DOHH2 (cell line): ENCODE measurements around the gene TARS2.

ENCODE experiments used
- H3F3A ChIP-seq: fragments of 200-600 bp; sonication (generic), shearing (Covaris generic); 2 replicates; pipeline ENCODE4 v1.6.0; 2016; ENCODE audit warnings: antibody characterized with exemption, mild to moderate bottlenecking; ENCODE audit not compliant: control insufficient read depth, insufficient read depth
- H3K27ac ChIP-seq: fragments of 200-600 bp; sonication (generic); 2 replicates; pipeline ENCODE4 v1.5.1; 2014; ENCODE audit warnings: low read depth, mild to moderate bottlenecking, low read length, moderate library complexity
- H3K27me3 ChIP-seq: fragments of 200-600 bp; sonication (generic); 2 replicates; pipeline ENCODE4 v1.6.1; 2014; ENCODE audit warnings: mild to moderate bottlenecking, low read length, mixed read lengths; ENCODE audit not compliant: control insufficient read depth
- H3K36me3 ChIP-seq: fragments of 200-600 bp; sonication (generic); 2 replicates; pipeline ENCODE4 v1.6.1; 2014; ENCODE audit warnings: mild to moderate bottlenecking, low read length, moderate library complexity, mixed read lengths; ENCODE audit not compliant: control insufficient read depth
- H3K4me1 ChIP-seq: fragments of 200-600 bp; sonication (generic); 2 replicates; pipeline ENCODE4 v1.6.1; 2014; ENCODE audit warnings: mild to moderate bottlenecking, low read length, mixed read lengths; ENCODE audit not compliant: control insufficient read depth
- H3K4me2 ChIP-seq: fragments of 200-600 bp; sonication (generic); 2 replicates; pipeline ENCODE4 v1.6.0; 2014; ENCODE audit warnings: mild to moderate bottlenecking, low read length, moderate library complexity
- H3K4me3 ChIP-seq: fragments of 200-600 bp; sonication (generic); 2 replicates; pipeline ENCODE4 v1.5.1; 2014; ENCODE audit warnings: mild to moderate bottlenecking, low read length, mixed read lengths
- H3K79me2 ChIP-seq: fragments of 200-600 bp; sonication (generic); 2 replicates; pipeline ENCODE4 v1.6.1; 2014; ENCODE audit warnings: mild to moderate bottlenecking, low read length, mixed read lengths; ENCODE audit not compliant: control insufficient read depth
- H3K9me2 ChIP-seq: fragments of 200-600 bp; sonication (generic); replicated peaks from 2 replicates; pipeline ENCODE4 v1.6.1; 2014; ENCODE audit warnings: mild to moderate bottlenecking, low read length, mixed read lengths; ENCODE audit not compliant: control insufficient read depth
- H3K9me3 ChIP-seq: fragments of 200-600 bp; sonication (generic); 2 replicates; pipeline ENCODE4 v1.6.1; 2014; ENCODE audit warnings: antibody characterized with exemption, low read length, mixed read lengths; ENCODE audit not compliant: control insufficient read depth, insufficient read depth
- H4K20me1 ChIP-seq: fragments of 200-600 bp; sonication (generic); 2 replicates; pipeline ENCODE4 v1.6.0; 2014; ENCODE audit warnings: low read depth, mild to moderate bottlenecking, antibody characterized with exemption, low read length, moderate library complexity; ENCODE audit not compliant: control insufficient read depth, insufficient read depth
- CTCF ChIP-seq: fragments of 200-600 bp; sonication (generic); IDR thresholded peaks from one replicate; pipeline ENCODE4 v1.5.1; 2014; ENCODE audit warnings: antibody characterized with exemption, mild to moderate bottlenecking, low read depth, low read length; ENCODE audit not compliant: poor library complexity, severe bottlenecking
- EZH2phosphoT487 ChIP-seq: fragments of 200-600 bp; sonication (generic); IDR thresholded peaks from 2 replicates; pipeline ENCODE4 v1.6.1; 2017; ENCODE audit warnings: borderline replicate concordance, mild to moderate bottlenecking, antibody characterized with exemption, low read length, moderate library complexity, mixed read lengths

Gene TARS2

GRCh38 chr1:150516050-150516591 is 28.9 kb downstream of the TARS2 start:
- Histone ChIP-seq H3K27ac (no peak overlapping the region), H3K79me2 (no peaks in the 10 kb centered on the region), H3K4me3 (peak overlapping the region; percentile 91), H3F3A (peaks cover 12% of the 10 kb centered on the region; the same call in 1 of the 2 replicates), H3K9me3 (no peaks in the 10 kb centered on the region), H4K20me1 (no peaks in the 10 kb centered on the region), H3K36me3 (no peaks in the 10 kb centered on the region), H3K27me3 (no peaks in the 10 kb centered on the region), H3K4me1 (peaks cover 37% of the 10 kb centered on the region), H3K9me2 (no peaks in the 10 kb centered on the region), H3K4me2 (peak overlapping the region; percentile 78)
- TF ChIP-seq CTCF, result no peak
- no peak for TF ChIP-seq EZH2phosphoT487

- H3F3A ChIP-seq, result peaks cover 12% of the 10 kb centered on the region; the same call in 1 of the 2 replicates
- H3K9me2 ChIP-seq, result no peaks in the 10 kb centered on the region
- no peak for TF ChIP-seq EZH2phosphoT487
- peak; percentile 43 for TF ChIP-seq CTCF
- no peaks in the 10 kb centered on the region for H3K79me2 ChIP-seq
- no peaks in the 10 kb centered on the region for H3K27me3 ChIP-seq
- peak overlapping the region; percentile 91 for H3K4me3 ChIP-seq
- H4K20me1 ChIP-seq, result no peaks in the 10 kb centered on the region
- peak overlapping the region; percentile 78 for H3K4me2 ChIP-seq
- H3K36me3 ChIP-seq, result no peaks in the 10 kb centered on the region
- no peak overlapping the region for H3K27ac ChIP-seq
- H3K9me3 ChIP-seq, result no peaks in the 10 kb centered on the region
- peaks cover 40% of the 10 kb centered on the region for H3K4me1 ChIP-seq
These were observed 29.4 kb downstream of the TARS2 start for GRCh38 chr1:150516616-150517015.

GRCh38 chr1:150521196-150521968 is 34.2 kb downstream of the TARS2 start:
- Histone ChIP-seq H3F3A (peaks cover 12% of the 10 kb centered on the region), H3K27ac (no peak overlapping the region), H3K9me3 (no peaks in the 10 kb centered on the region), H3K4me3 (no peak overlapping the region), H3K79me2 (no peaks in the 10 kb centered on the region), H4K20me1 (no peaks in the 10 kb centered on the region), H3K9me2 (no peaks in the 10 kb centered on the region), H3K36me3 (no peaks in the 10 kb centered on the region), H3K4me2 (peak overlapping the region; percentile 40), H3K27me3 (no peaks in the 10 kb centered on the region), H3K4me1 (peaks cover 25% of the 10 kb centered on the region)
- TF ChIP-seq EZH2phosphoT487, result no peak
- TF ChIP-seq CTCF, result no peak
